K562 (cell line): ENCODE data around the gene TRNAU1AP. TPM values are rescaled to one million over a fixed set of nuclear protein-coding genes. Genes with fewer than 3 reads are reported as not detected.

Experiments
- ARHGAP35 ChIP-seq: fragments of 450-650 bp; IDR thresholded peaks from 2 replicates; pipeline ENCODE4 v1.6.1; 2018; ENCODE audit not compliant: partially characterized antibody
- ARID1B ChIP-seq: fragments of 450-650 bp; IDR thresholded peaks from 2 replicates; pipeline ENCODE4 v1.6.1; 2016; ENCODE audit warnings: antibody characterized with exemption, mild to moderate bottlenecking, inconsistent platforms
- CBFA2T2 ChIP-seq: fragments of 450-650 bp; conservative IDR thresholded peaks from 2 replicates; pipeline ENCODE4 v1.6.1; 2017; ENCODE audit warnings: mild to moderate bottlenecking
- CHD1 ChIP-seq: fragments of 200-600 bp; sonication (generic); IDR thresholded peaks from one replicate; pipeline ENCODE4 v1.6.1; 2012; ENCODE audit warnings: mild to moderate bottlenecking, moderate library complexity, low read length, inconsistent platforms
- ELF1 ChIP-seq: fragments of 200-800 bp; sonication (Bioruptor generic); IDR thresholded peaks from 2 replicates; pipeline ENCODE4 v1.6.1; 2016; ENCODE audit warnings: missing genetic modification characterization, missing compliant biosample characterization
- ELF4 ChIP-seq: fragments of 450-650 bp; formaldehyde crosslinking; IDR thresholded peaks from 2 replicates; pipeline ENCODE4 v1.4.0; 2022; ENCODE audit warnings: missing genetic modification characterization
- ESRRB ChIP-seq: fragments of 250-450 bp; sonication (Bioruptor Pico); IDR thresholded peaks from 2 replicates; pipeline ENCODE4 v1.5.0; 2020; ENCODE audit warnings: mild to moderate bottlenecking, moderate library complexity, borderline replicate concordance
- ETV6 ChIP-seq, 3 experiments: fragments of 150-350 bp in 1 of 3; sonication (generic) in 1 of 3; formaldehyde crosslinking in 1 of 3; IDR thresholded peaks; 2 replicates each; pipeline versions ENCODE4 v1.6.1 to v1.8.0; 2014 to 2022; ENCODE audit warnings: borderline replicate concordance in 2 of 3, low read depth in 2 of 3, antibody characterized with exemption in 1 of 3, low read length in 1 of 3, mild to moderate bottlenecking in 1 of 3, missing genetic modification reagents in 1 of 3
- GABPA ChIP-seq: fragments of 200-800 bp; sonication (Bioruptor generic); conservative IDR thresholded peaks from 2 replicates; pipeline ENCODE4 v1.6.1; 2016; ENCODE audit warnings: low read depth, missing genetic modification characterization, missing compliant biosample characterization
- GTF2F1 ChIP-seq: IDR thresholded peaks from 2 replicates; pipeline ENCODE4 v1.6.1; 2011; ENCODE audit warnings: low read depth, low read length, improper control_type of control experiment
- IFI16 ChIP-seq: fragments of 250-450 bp; sonication (Bioruptor Pico); IDR thresholded peaks from 2 replicates; pipeline ENCODE4 v2.1.2; 2022; ENCODE audit warnings: mild to moderate bottlenecking, inconsistent platforms
- NR1H2 ChIP-seq: sonication (generic); formaldehyde crosslinking; IDR thresholded peaks from 2 replicates; pipeline ENCODE4 v1.4.0; 2020; ENCODE audit warnings: mild to moderate bottlenecking, missing genetic modification reagents
- PCBP2 ChIP-seq: fragments of 200-400 bp; formaldehyde crosslinking; IDR thresholded peaks from 2 replicates; pipeline ENCODE4 v1.6.1; 2018; ENCODE audit warnings: low read length, low read depth, mild to moderate bottlenecking, moderate library complexity; ENCODE audit not compliant: poor library complexity, severe bottlenecking
- SMAD2 ChIP-seq: fragments of 150-350 bp; IDR thresholded peaks from 2 replicates; pipeline ENCODE4 v1.6.1; 2014; ENCODE audit warnings: low read depth, mild to moderate bottlenecking, low read length
- WHSC1 ChIP-seq: IDR thresholded peaks from one replicate; pipeline ENCODE4 v1.6.1; 2012; ENCODE audit warnings: low read length, control low read depth, inconsistent platforms
- YY1 ChIP-seq, 3 experiments: IDR thresholded peaks; 2 replicates each; pipeline ENCODE4 v1.6.1; 2011; ENCODE audit warnings: low read length in 2 of 3, mild to moderate bottlenecking in 2 of 3, moderate library complexity in 2 of 3, borderline replicate concordance in 1 of 3, control low read depth in 1 of 3, low read depth in 1 of 3; ENCODE audit not compliant: insufficient read depth in 3 of 3, insufficient replicate concordance in 2 of 3, control insufficient read depth in 1 of 3, insufficient read length in 1 of 3; ENCODE audit errors: extremely low read depth in 1 of 3
- ZBTB40 ChIP-seq, 2 experiments: fragments of 450-650 bp in 1 of 2; sonication (generic) in 1 of 2; formaldehyde crosslinking in 1 of 2; IDR thresholded peaks; 2 replicates each; pipeline versions ENCODE4 v1.7.1 to v1.9.0; 2016 to 2022; ENCODE audit warnings: inconsistent platforms in 1 of 2, mild to moderate bottlenecking in 1 of 2, missing genetic modification reagents in 1 of 2
- ZFP30 ChIP-seq: fragments of 250-450 bp; sonication (Bioruptor Pico); IDR thresholded peaks from 2 replicates; pipeline ENCODE4 v1.8.0; 2022; ENCODE audit warnings: moderate library complexity, mild to moderate bottlenecking, inconsistent platforms, borderline replicate concordance
- polyA plus RNA-seq, 8 experiments: library from polyadenylated mRNA; depleted of rRNA in 4 of 8; stranded (reverse) in 5 of 8; unstranded in 3 of 8; fragments of >200 nt; fragmentation: Nextera tagmentation in 2 of 8; fragmentation: Illumina TruSeq in 1 of 8; extraction: Ambion mirVana in 2 of 8; extraction: Trizol in 1 of 8; gene quantifications; 2 replicates each; pipeline versions ENCODE4 v1.2.1 to v1.2.3, GENCODE V29; 2011 to 2014; ENCODE audit warnings: inconsistent platforms in 1 of 8, missing spikeins in 1 of 8
- total RNA-seq, 7 experiments: library from RNA; depleted of rRNA in 6 of 7; stranded (reverse); fragments of >200 nt in 6 of 7; fragmentation: Illumina TruSeq in 2 of 7; extraction: Trizol in 2 of 7; gene quantifications; 2 replicates each; pipeline versions ENCODE4 v1.2.1 to v1.2.3, GENCODE V29; 2011 to 2021; ENCODE audit warnings: low replicate concordance in 1 of 7

TRNAU1AP gene
- total and polyA plus RNA-seq, 9 of the 15 experiments (the other 6 are each of a cell fraction or from before 2014, with no cell fraction given) = 34.9 to 110 (median 46.3) TPM

DNA sequence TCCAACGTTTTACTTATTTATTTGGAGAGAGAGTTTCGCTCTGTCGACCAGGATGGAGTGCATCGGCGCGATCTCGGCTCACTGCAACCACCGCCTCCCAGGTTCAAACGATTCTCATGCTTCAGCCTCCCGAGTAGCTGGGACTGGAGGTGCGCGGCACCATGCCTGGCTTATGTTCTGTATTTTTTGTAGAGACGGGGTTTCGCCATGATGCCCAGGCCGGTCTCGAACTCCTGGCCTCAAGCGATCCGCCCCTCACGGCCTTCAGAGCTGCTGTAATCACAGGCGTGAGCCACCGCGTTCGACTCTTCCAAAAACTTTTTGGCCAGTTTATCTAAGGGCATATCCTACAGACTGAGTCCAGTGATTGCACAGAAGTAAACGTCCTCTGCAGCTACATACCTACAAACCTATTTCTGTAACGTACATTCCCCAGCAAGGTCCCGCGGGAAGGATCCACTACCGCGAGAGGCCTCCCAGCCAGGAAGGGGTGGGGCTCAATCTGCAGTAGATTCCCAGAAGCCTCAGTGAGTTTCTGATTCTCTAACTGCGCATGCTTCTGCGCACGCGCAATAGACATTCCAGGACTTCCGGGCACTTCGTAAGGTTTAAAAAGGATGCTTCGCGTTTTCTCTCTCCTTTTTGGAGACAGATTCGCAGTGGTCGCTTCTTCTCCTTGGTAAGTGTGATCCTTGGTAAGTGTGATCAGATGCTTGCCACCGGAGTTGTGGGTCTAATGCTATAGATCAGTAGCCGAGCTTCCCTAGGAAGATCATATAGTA lies 47.3 kb upstream of the TRNAU1AP start, which contains the start of gene RCC1 (continued):
- TF ChIP-seq ZBTB40 (IDR thresholded peaks at IDR 0.05) = peak; percentile 21; the same call in 1 of the 2 replicates
- TF ChIP-seq ZBTB40 (CRISPR knock-in tag; IDR thresholded peaks at IDR 0.05) = no peak
- TF ChIP-seq YY1 (IDR thresholded peaks at IDR 0.05; ENCODE audit: borderline replicate concordance in 1 of 3, control insufficient read depth in 1 of 3, extremely low read depth in 1 of 3, insufficient read depth in 3 of 3, insufficient read length in 1 of 3, insufficient replicate concordance in 2 of 3, low read depth in 1 of 3, low read length in 2 of 3) = peak in 2 of 3 experiments; percentile 25 to 81
- TF ChIP-seq ETV6 (IDR thresholded peaks at IDR 0.05; ENCODE audit: borderline replicate concordance in 1 of 2, low read depth in 2 of 2, low read length in 1 of 2) = no peak
- no peak for TF ChIP-seq ETV6 (CRISPR knock-in tag; IDR thresholded peaks at IDR 0.05; ENCODE audit: borderline replicate concordance)
- peak; percentile 90 for TF ChIP-seq ARHGAP35
- TF ChIP-seq CBFA2T2 = no peak
- peak; percentile 93 for TF ChIP-seq ELF1 (tag)
- peak; percentile 99 for TF ChIP-seq GTF2F1
- TF ChIP-seq GABPA (tag) = peak; percentile 84
- no peak for TF ChIP-seq CHD1
- no peak for TF ChIP-seq ESRRB (CRISPR knock-in tag)
- TF ChIP-seq WHSC1 = no peak
- no peak for TF ChIP-seq ELF4 (CRISPR knock-in tag)
- TF ChIP-seq PCBP2 = no peak
- TF ChIP-seq SMAD2 = no peak
- TF ChIP-seq IFI16 (CRISPR knock-in tag) = 0 out of 2 replicates have a peak, but pooled peaks have one; percentile 57
- no peak for TF ChIP-seq ZFP30 (CRISPR knock-in tag)
- 0 out of 2 replicates have a peak, but pooled peaks have one; percentile 10 for TF ChIP-seq ARID1B
- TF ChIP-seq NR1H2 (CRISPR knock-in tag) = no peak
